ENCODE data around the gene SLC1A6.

GRCh38 chr19:14940266-14940665, 39.4 kb downstream of the SLC1A6 start:
- TF ChIP-seq CTCF (IDR thresholded peaks at IDR 0.05) (no peak), POLR2AphosphoS5 (IDR thresholded peaks at IDR 0.05) (no peak), POLR2A (IDR thresholded peaks at IDR 0.05) (no peak)

Measured in upper lobe of left lung (tissue), 4 donors.